ENCODE data around the gene GYPE.
"Not testable (repeated sequence)": the region's sequence is repeated elsewhere in the genome, so short reads cannot be mapped to it uniquely, and the experiment has no call there.

Gene GYPE
- 0 to 1.7 (median 0.53) reads per million in 9 experiments for total RNA-seq

DNA sequence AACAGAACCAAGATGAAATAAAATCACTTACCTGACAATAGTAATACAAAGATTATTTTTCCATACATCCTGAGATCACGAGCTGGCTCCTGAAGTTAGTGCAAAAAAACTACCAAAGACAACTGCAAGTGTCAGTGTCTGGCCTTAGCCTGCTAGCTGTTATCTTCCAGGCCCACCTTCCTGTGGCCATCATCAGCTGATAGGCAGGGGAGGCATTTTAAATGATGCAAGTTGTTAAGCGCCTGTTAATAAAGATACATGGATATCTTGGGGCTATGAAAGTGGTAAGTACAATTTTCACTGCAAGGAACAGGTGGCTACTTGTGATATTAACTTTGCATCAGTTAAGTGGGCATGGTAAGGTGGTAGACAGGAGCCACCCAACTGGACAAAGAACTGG, at the start of gene GYPE:
GYPE (minus strand) TSS at position 120 of the 400 bp plus-strand sequence; CDS start at position 68, 52 bp downstream.
- not testable (repeated sequence) for H3K36me3 Mint-ChIP-seq (ENCODE audit: insufficient read depth); H3K27ac Mint-ChIP-seq; H3K27me3 Mint-ChIP-seq; H3K4me3 Mint-ChIP-seq; ATAC-seq (replicated peaks); H3K9me3 Mint-ChIP-seq; H3K4me1 Mint-ChIP-seq (ENCODE audit: low read depth in 2 of 2); DNase-seq

DNA sequence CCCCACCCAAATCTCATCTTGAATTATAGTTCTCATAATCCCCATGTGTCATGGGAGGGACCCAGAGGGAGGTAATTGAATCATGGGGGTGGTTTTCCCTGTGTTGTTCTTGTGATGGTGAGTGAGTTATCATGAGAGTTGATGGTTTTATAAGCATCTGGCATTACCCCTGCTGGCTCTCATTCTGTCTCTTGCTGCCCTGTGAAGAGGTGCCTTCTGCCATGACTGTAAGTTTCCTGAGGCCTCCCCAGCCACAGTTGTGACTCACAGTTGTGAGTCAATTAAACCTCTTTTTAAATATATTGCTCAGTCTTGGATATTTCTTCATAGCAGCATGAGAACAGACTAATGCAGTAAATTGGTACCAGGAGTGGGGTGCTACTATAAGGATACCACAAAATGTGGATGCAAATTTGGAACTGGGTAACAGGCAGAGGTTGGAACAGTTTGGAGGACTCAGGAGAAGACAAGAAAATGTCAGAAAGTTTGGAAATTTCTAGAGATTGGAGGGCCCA, 46.2 kb upstream of the GYPE start:
- H3K27ac Mint-ChIP-seq; H3K36me3 Mint-ChIP-seq (ENCODE audit: insufficient read depth); H3K9me3 Mint-ChIP-seq; H3K4me1 Mint-ChIP-seq (ENCODE audit: low read depth in 2 of 2); DNase-seq; H3K27me3 Mint-ChIP-seq; H3K4me3 Mint-ChIP-seq; ATAC-seq (replicated peaks): not testable (repeated sequence)

GRCh38 chr4:143950967-143951366, 45.6 kb upstream of the GYPE start:
- not testable (repeated sequence) for H3K36me3 Mint-ChIP-seq (ENCODE audit: insufficient read depth); H3K4me1 Mint-ChIP-seq (ENCODE audit: low read depth in 2 of 2); ATAC-seq (replicated peaks); H3K27me3 Mint-ChIP-seq; H3K27ac Mint-ChIP-seq; H3K4me3 Mint-ChIP-seq; H3K9me3 Mint-ChIP-seq; DNase-seq

GRCh38 chr4:143950185-143950584, 44.8 kb upstream of the GYPE start:
- not testable (repeated sequence) for H3K4me3 Mint-ChIP-seq; DNase-seq; H3K36me3 Mint-ChIP-seq (ENCODE audit: insufficient read depth); H3K27ac Mint-ChIP-seq; H3K27me3 Mint-ChIP-seq; H3K4me1 Mint-ChIP-seq (ENCODE audit: low read depth in 2 of 2); H3K9me3 Mint-ChIP-seq; ATAC-seq (replicated peaks)

GRCh38 chr4:143947493-143947892, 42.1 kb upstream of the GYPE start:
- not testable (repeated sequence) for ATAC-seq (replicated peaks); H3K9me3 Mint-ChIP-seq; DNase-seq

GRCh38 chr4:143940708-143941107, 35.3 kb upstream of the GYPE start:
- not testable (repeated sequence) for DNase-seq; H3K27me3 Mint-ChIP-seq; H3K4me3 Mint-ChIP-seq; H3K4me1 Mint-ChIP-seq (ENCODE audit: low read depth in 2 of 2); H3K36me3 Mint-ChIP-seq (ENCODE audit: insufficient read depth); H3K27ac Mint-ChIP-seq; ATAC-seq (replicated peaks); H3K9me3 Mint-ChIP-seq

More at GRCh38 chr4:143947493-143947892, 42.1 kb upstream of the GYPE start:
- not testable (repeated sequence) for H3K4me3 Mint-ChIP-seq; H3K4me1 Mint-ChIP-seq (ENCODE audit: low read depth in 2 of 2); H3K36me3 Mint-ChIP-seq (ENCODE audit: insufficient read depth); H3K27me3 Mint-ChIP-seq; H3K27ac Mint-ChIP-seq

GRCh38 chr4:143939528-143939927, 34.2 kb upstream of the GYPE start:
- ATAC-seq (replicated peaks) = no peak
- H3K27me3 Mint-ChIP-seq = no peaks in the 10 kb centered on the region
- no peak overlapping the region for H3K4me3 Mint-ChIP-seq
- peaks cover under 1% of the 10 kb centered on the region for H3K36me3 Mint-ChIP-seq (ENCODE audit: insufficient read depth)
- DNase-seq = no peak
- H3K27ac Mint-ChIP-seq = no peak overlapping the region
- H3K4me1 Mint-ChIP-seq (ENCODE audit: low read depth in 2 of 2) = no peaks in the 10 kb centered on the region
- H3K9me3 Mint-ChIP-seq = no peaks in the 10 kb centered on the region

- not testable (repeated sequence) for H3K4me1 Mint-ChIP-seq (ENCODE audit: low read depth in 2 of 2); H3K27ac Mint-ChIP-seq; H3K27me3 Mint-ChIP-seq
Observed at GRCh38 chr4:143938890-143939289, 33.5 kb upstream of the GYPE start.

DNA sequence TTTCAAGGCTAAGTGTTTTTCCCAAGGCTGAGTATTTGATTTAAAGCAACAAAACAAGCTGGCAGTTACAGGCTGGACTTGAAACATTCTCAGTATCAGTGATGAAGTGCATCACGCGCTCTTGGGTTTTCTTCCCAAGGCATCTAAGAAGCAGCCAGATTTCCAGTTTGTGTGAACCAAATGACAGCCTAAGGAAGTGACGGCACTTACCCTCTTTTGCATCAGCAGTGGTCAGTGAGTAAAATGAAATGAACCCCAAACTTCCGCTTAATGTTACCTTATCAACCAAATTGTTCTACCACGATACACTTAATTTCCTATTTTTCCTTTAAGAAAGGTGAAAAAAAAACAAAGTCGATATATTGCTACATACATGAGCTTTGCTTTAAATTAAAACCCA, 15.8 kb upstream of the GYPE start:
- Mint-ChIP-seq H3K27ac (no peak overlapping the region), H3K27me3 (no peaks in the 10 kb centered on the region), H3K4me3 (no peak overlapping the region), H3K9me3 (peaks cover 0 to 1% of the 10 kb centered on the region in 2 donors), H3K4me1 (ENCODE audit: low read depth in 2 of 2) (no peaks in the 10 kb centered on the region), H3K36me3 (ENCODE audit: insufficient read depth) (no peaks in the 10 kb centered on the region)
- ATAC-seq (replicated peaks) (no peak), DNase-seq (no peak)

More at GRCh38 chr4:143938890-143939289, 33.5 kb upstream of the GYPE start:
- ATAC-seq (replicated peaks); H3K4me3 Mint-ChIP-seq; DNase-seq; H3K36me3 Mint-ChIP-seq (ENCODE audit: insufficient read depth); H3K9me3 Mint-ChIP-seq: not testable (repeated sequence)

GRCh38 chr4:143916485-143916884, 11.1 kb upstream of the GYPE start:
- not testable (repeated sequence) for H3K27me3 Mint-ChIP-seq; ATAC-seq (replicated peaks); H3K4me1 Mint-ChIP-seq (ENCODE audit: low read depth in 2 of 2); H3K27ac Mint-ChIP-seq; H3K4me3 Mint-ChIP-seq; H3K9me3 Mint-ChIP-seq; H3K36me3 Mint-ChIP-seq (ENCODE audit: insufficient read depth); DNase-seq

- H3K4me3 Mint-ChIP-seq = peak overlapping the region; percentile 37 to 66
- not testable (repeated sequence) for ATAC-seq (replicated peaks); H3K4me1 Mint-ChIP-seq (ENCODE audit: low read depth in 2 of 2); H3K36me3 Mint-ChIP-seq (ENCODE audit: insufficient read depth); H3K9me3 Mint-ChIP-seq; H3K27me3 Mint-ChIP-seq; DNase-seq; H3K27ac Mint-ChIP-seq
Observed at GRCh38 chr4:143912478-143912877, 7.1 kb upstream of the GYPE start.

GRCh38 chr4:143911528-143912417, 6.4 kb upstream of the GYPE start:
- not testable (repeated sequence) for H3K9me3 Mint-ChIP-seq; H3K27me3 Mint-ChIP-seq; H3K4me1 Mint-ChIP-seq (ENCODE audit: low read depth in 2 of 2); H3K36me3 Mint-ChIP-seq (ENCODE audit: insufficient read depth); H3K27ac Mint-ChIP-seq
- H3K4me3 Mint-ChIP-seq = peak overlapping the region; percentile 37 to 66
- DNase-seq (peak in 1 of 3 experiments; percentile 1), ATAC-seq (replicated peaks) (peak; percentile 66)

DNA sequence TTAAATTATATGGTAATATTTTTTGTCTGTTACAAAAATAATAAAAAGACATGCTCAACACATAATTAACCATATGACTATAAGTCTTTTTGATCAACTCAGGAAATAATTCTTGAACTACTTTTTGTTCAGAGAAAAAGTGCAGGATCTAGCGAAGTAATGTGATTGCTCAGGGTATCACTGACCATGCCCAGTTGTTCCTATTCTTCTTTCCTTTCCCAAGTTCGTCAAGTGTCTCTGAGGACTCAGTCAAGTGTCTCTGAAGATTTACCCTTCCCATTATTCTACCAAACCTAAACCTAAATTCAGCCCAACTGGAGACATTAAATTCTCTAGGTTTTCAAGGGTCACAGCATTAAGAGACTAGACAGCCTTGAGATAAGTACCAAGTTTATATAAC, 5.5 kb upstream of the GYPE start:
- not testable (repeated sequence) for H3K27ac Mint-ChIP-seq; H3K36me3 Mint-ChIP-seq (ENCODE audit: insufficient read depth); ATAC-seq (replicated peaks); H3K27me3 Mint-ChIP-seq; DNase-seq; H3K4me3 Mint-ChIP-seq; H3K9me3 Mint-ChIP-seq; H3K4me1 Mint-ChIP-seq (ENCODE audit: low read depth in 2 of 2)

DNA sequence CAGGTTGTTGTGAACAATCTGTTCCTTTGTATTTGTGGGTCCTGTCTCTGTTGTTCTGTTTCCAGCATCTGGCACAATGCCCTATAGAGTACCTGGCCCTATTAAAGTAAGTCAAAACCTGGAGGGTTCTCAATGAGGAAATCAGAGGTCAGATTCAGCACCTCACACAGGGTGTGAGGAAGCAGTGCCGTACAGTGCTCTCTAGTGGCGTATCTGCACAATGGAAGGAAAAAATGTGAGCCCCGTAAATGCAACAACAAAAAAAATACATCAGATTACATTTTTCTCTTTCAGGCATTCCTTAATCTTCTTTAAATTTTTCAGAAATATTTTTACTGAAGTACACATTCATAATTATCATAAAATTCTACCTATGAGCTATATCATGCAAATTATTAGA, 2.5 kb upstream of the GYPE start:
- peak; percentile 49 for ATAC-seq (replicated peaks)
- H3K27me3 Mint-ChIP-seq; H3K9me3 Mint-ChIP-seq; DNase-seq; H3K36me3 Mint-ChIP-seq (ENCODE audit: insufficient read depth); H3K4me1 Mint-ChIP-seq (ENCODE audit: low read depth in 2 of 2); H3K27ac Mint-ChIP-seq; H3K4me3 Mint-ChIP-seq: not testable (repeated sequence)
